Fibroblast of lung (primary cell): ENCODE data around the gene SIGLEC5. TPM values are rescaled to one million over a fixed set of nuclear protein-coding genes. Genes with fewer than 3 reads are reported as not detected.

Experiments
- DNase-seq, 2 donors: peaks; one replicate each; pipeline versions ENCODE4 v3.0.0 to v3.0.0-alpha.2; 2010; ENCODE audit warnings: low read depth in 2 of 2
- H2AFZ ChIP-seq: 2 replicates; pipeline ENCODE4 v1.5.1; 2012; ENCODE audit warnings: low read length, control low read depth, inconsistent platforms
- H3K27ac ChIP-seq: 2 replicates; pipeline ENCODE4 v1.5.1; 2011; ENCODE audit warnings: low read length, control low read depth; ENCODE audit not compliant: insufficient read depth
- H3K27me3 ChIP-seq: 2 replicates; pipeline ENCODE4 v1.5.1; 2011; ENCODE audit warnings: mild to moderate bottlenecking, low read length; ENCODE audit not compliant: control insufficient read depth, insufficient read depth
- H3K36me3 ChIP-seq: 2 replicates; pipeline ENCODE4 v1.5.1; 2011; ENCODE audit warnings: low read length; ENCODE audit not compliant: control insufficient read depth, insufficient read depth
- H3K4me1 ChIP-seq: 2 replicates; pipeline ENCODE4 v1.5.1; 2011; ENCODE audit warnings: low read length; ENCODE audit not compliant: control insufficient read depth, insufficient read depth; ENCODE audit errors: extremely low read depth
- H3K4me2 ChIP-seq: 2 replicates; pipeline ENCODE4 v1.5.1; 2011; ENCODE audit warnings: low read length, control low read depth; ENCODE audit not compliant: insufficient read depth; ENCODE audit errors: extremely low read depth
- H3K4me3 ChIP-seq, 4 experiments: fragments of 200-600 bp in 1 of 4; sonication (generic) in 1 of 4; replicated peaks in 1 of 4; 2 replicates each; pipeline ENCODE4 v1.5.1; 2011 to 2016; ENCODE audit warnings: low read length in 4 of 4, low read depth in 3 of 4, mild to moderate bottlenecking in 3 of 4, control low read depth in 2 of 4, inconsistent platforms in 1 of 4, mixed read lengths in 1 of 4; ENCODE audit not compliant: insufficient read depth in 1 of 4; ENCODE audit errors: control extremely low read depth in 1 of 4
- H3K79me2 ChIP-seq: 2 replicates; pipeline ENCODE4 v1.5.1; 2012; ENCODE audit warnings: mild to moderate bottlenecking, low read length, inconsistent platforms; ENCODE audit not compliant: control insufficient read depth, insufficient read depth
- H3K9ac ChIP-seq: 2 replicates; pipeline ENCODE4 v1.5.1; 2011; ENCODE audit warnings: mild to moderate bottlenecking, low read length, control low read depth; ENCODE audit not compliant: insufficient read depth
- H3K9me3 ChIP-seq: 2 replicates; pipeline ENCODE4 v1.5.1; 2012; ENCODE audit warnings: low read depth, low read length; ENCODE audit not compliant: control insufficient read depth, insufficient read depth
- H4K20me1 ChIP-seq: 2 replicates; pipeline ENCODE4 v1.5.1; 2011; ENCODE audit warnings: low read length; ENCODE audit not compliant: control insufficient read depth, insufficient read depth; ENCODE audit errors: extremely low read depth
- CTCF ChIP-seq, 2 donors: IDR thresholded peaks in 1 of 2; conservative IDR thresholded peaks in 1 of 2; 1 replicate in 1 of 2; 2 replicates in 1 of 2; pipeline ENCODE4 v1.5.1; 2011 to 2012; ENCODE audit warnings: low read length in 2 of 2, control low read depth in 1 of 2, inconsistent platforms in 1 of 2, low read depth in 1 of 2, mild to moderate bottlenecking in 1 of 2
- EZH2 ChIP-seq: IDR thresholded peaks from 2 replicates; pipeline ENCODE4 v1.5.1; 2012; ENCODE audit warnings: low read length, control low read depth, mild to moderate bottlenecking; ENCODE audit errors: missing control alignments
- polyA plus RNA-seq, 2 donors: library from polyadenylated mRNA; depleted of rRNA in 1 of 2; stranded (reverse) in 1 of 2; unstranded in 1 of 2; fragments of >200 nt; gene quantifications; 2 replicates each; pipeline ENCODE4 v1.2.1, GENCODE V29; 2011 to 2012; ENCODE audit warnings: missing spikeins in 1 of 2
- total RNA-seq: library from RNA; depleted of rRNA; stranded (reverse); fragments of >200 nt; gene quantifications from 2 replicates; pipeline ENCODE4 v1.2.1, GENCODE V29; 2014

The SIGLEC5 gene
- total and polyA plus RNA-seq, 2 donors (not counting 1 experiment from before 2014, with no cell fraction given) = not detected

- no peak overlapping the region for H3K27ac ChIP-seq
Observed at GRCh38 chr19:51593138-51593890, 36.9 kb downstream of the SIGLEC5 start.

GRCh38 chr19:51592521-51592920 lies 37.7 kb downstream of the SIGLEC5 start:
- Histone ChIP-seq H3K36me3 (no peaks in the 10 kb centered on the region), H3K4me2 (no peak overlapping the region), H3K4me1 (no peaks in the 10 kb centered on the region), H3K9me3 (no peaks in the 10 kb centered on the region), H3K4me3 (no peak overlapping the region), H2AFZ (no peak overlapping the region), H3K79me2 (no peaks in the 10 kb centered on the region), H3K27ac (no peak overlapping the region), H3K27me3 (no peaks in the 10 kb centered on the region), H3K9ac (no peak overlapping the region), H4K20me1 (no peaks in the 10 kb centered on the region)
- DNase-seq = no peak
- TF ChIP-seq EZH2 (no peak), CTCF (conservative IDR thresholded peaks at IDR 0.05 in 1 of 2, IDR thresholded peaks at IDR 0.05 in 1 of 2; ENCODE audit: low read depth in 1 of 2, low read length in 2 of 2) (no peak)

More at GRCh38 chr19:51593138-51593890, 36.9 kb downstream of the SIGLEC5 start:
- no peak for DNase-seq
- no peak for TF ChIP-seq CTCF (conservative IDR thresholded peaks at IDR 0.05 in 1 of 2, IDR thresholded peaks at IDR 0.05 in 1 of 2; ENCODE audit: low read depth in 1 of 2, low read length in 2 of 2)
- TF ChIP-seq EZH2 = no peak
- Histone ChIP-seq H3K4me3 (peak overlapping the region; percentile 64 to 85 (median 78)), H3K4me2 (peak overlapping the region; percentile 71), H3K27me3 (no peaks in the 10 kb centered on the region), H3K4me1 (no peaks in the 10 kb centered on the region), H2AFZ (peak overlapping the region; percentile 97), H4K20me1 (no peaks in the 10 kb centered on the region), H3K9me3 (no peaks in the 10 kb centered on the region), H3K9ac (peak overlapping the region; percentile 10), H3K79me2 (no peaks in the 10 kb centered on the region), H3K36me3 (no peaks in the 10 kb centered on the region)

- H3K27ac ChIP-seq = no peak overlapping the region
- no peak for DNase-seq
- H3K9me3 ChIP-seq = peaks cover 4% of the 10 kb centered on the region
- no peaks in the 10 kb centered on the region for H3K4me1 ChIP-seq
- H2AFZ ChIP-seq = no peak overlapping the region
- H3K36me3 ChIP-seq = peaks cover 7% of the 10 kb centered on the region
- no peaks in the 10 kb centered on the region for H3K79me2 ChIP-seq
- no peaks in the 10 kb centered on the region for H4K20me1 ChIP-seq
- no peak for TF ChIP-seq CTCF (conservative IDR thresholded peaks at IDR 0.05 in 1 of 2, IDR thresholded peaks at IDR 0.05 in 1 of 2; ENCODE audit: low read depth in 1 of 2, low read length in 2 of 2)
- no peak for TF ChIP-seq EZH2
- no peak overlapping the region for H3K4me2 ChIP-seq
- no peak overlapping the region for H3K9ac ChIP-seq
- no peak overlapping the region for H3K4me3 ChIP-seq
- H3K27me3 ChIP-seq = no peaks in the 10 kb centered on the region
Observed at GRCh38 chr19:51590441-51590840, 39.8 kb downstream of the SIGLEC5 start.
